Activated naive CD4-positive, alpha-beta T cell treated with Interleukin-2 at 50 U/mL for 16 hours (primary cell): Measurements from ENCODE around the gene KCP.
A peak's percentile ranks its signal among the peaks of the same experiment; 100 is the strongest.

ENCODE experiments used
- DNase-seq: peaks from one replicate; pipeline ENCODE4 v3.0.0-alpha.2; 2020

Gene KCP

GRCh38 chr7:128904381-128905197 is 5.9 kb downstream of the KCP start:
- DNase-seq = no peak

- DNase-seq = no peak
Observed at GRCh38 chr7:128903621-128904361, 6.7 kb downstream of the KCP start.

GRCh38 chr7:128902761-128903585 is 7.5 kb downstream of the KCP start:
- DNase-seq = no peak

GRCh38 chr7:128900237-128900636 is 10.3 kb downstream of the KCP start:
- no peak for DNase-seq

- no peak for DNase-seq
Observed at GRCh38 chr7:128899392-128899791, 11.1 kb downstream of the KCP start.

- no peak for DNase-seq
Observed at GRCh38 chr7:128895320-128895719, 15.2 kb downstream of the KCP start.

GRCh38 chr7:128894101-128894440 is 16.4 kb downstream of the KCP start:
- no peak for DNase-seq

GRCh38 chr7:128893251-128894100 is 17.0 kb downstream of the KCP start:
- no peak for DNase-seq

- DNase-seq = no peak
Observed at GRCh38 chr7:128892521-128893250, 17.8 kb downstream of the KCP start.

- no peak for DNase-seq
Observed at GRCh38 chr7:128891942-128892269, 18.6 kb downstream of the KCP start.

- peak; percentile 33 for DNase-seq
Observed at GRCh38 chr7:128891110-128891941, 19.2 kb downstream of the KCP start.

GRCh38 chr7:128890306-128891109 is 20.0 kb downstream of the KCP start:
- no peak for DNase-seq

GRCh38 chr7:128889121-128889520 is 21.4 kb downstream of the KCP start:
- no peak for DNase-seq

- no peak for DNase-seq
Observed at GRCh38 chr7:128888756-128889095, 21.8 kb downstream of the KCP start.

GRCh38 chr7:128888039-128888755 is 22.3 kb downstream of the KCP start:
- no peak for DNase-seq

GRCh38 chr7:128887169-128888038 is 23.1 kb downstream of the KCP start:
- no peak for DNase-seq

GRCh38 chr7:128886391-128887168 is 23.9 kb downstream of the KCP start:
- DNase-seq = no peak
